Fibroblast of lung (primary cell): Measurements from ENCODE around the gene MEGF9. TPM values are rescaled to one million over a fixed set of nuclear protein-coding genes. Genes with fewer than 3 reads are reported as not detected.

Experiments used
- DNase-seq, 2 donors: peaks; one replicate each; pipeline versions ENCODE4 v3.0.0 to v3.0.0-alpha.2; 2010; ENCODE audit warnings: low read depth in 2 of 2
- H2AFZ ChIP-seq: 2 replicates; pipeline ENCODE4 v1.5.1; 2012; ENCODE audit warnings: low read length, control low read depth, inconsistent platforms
- H3K27ac ChIP-seq: 2 replicates; pipeline ENCODE4 v1.5.1; 2011; ENCODE audit warnings: low read length, control low read depth; ENCODE audit not compliant: insufficient read depth
- H3K27me3 ChIP-seq: 2 replicates; pipeline ENCODE4 v1.5.1; 2011; ENCODE audit warnings: mild to moderate bottlenecking, low read length; ENCODE audit not compliant: control insufficient read depth, insufficient read depth
- H3K36me3 ChIP-seq: 2 replicates; pipeline ENCODE4 v1.5.1; 2011; ENCODE audit warnings: low read length; ENCODE audit not compliant: control insufficient read depth, insufficient read depth
- H3K4me1 ChIP-seq: 2 replicates; pipeline ENCODE4 v1.5.1; 2011; ENCODE audit warnings: low read length; ENCODE audit not compliant: control insufficient read depth, insufficient read depth; ENCODE audit errors: extremely low read depth
- H3K4me2 ChIP-seq: 2 replicates; pipeline ENCODE4 v1.5.1; 2011; ENCODE audit warnings: low read length, control low read depth; ENCODE audit not compliant: insufficient read depth; ENCODE audit errors: extremely low read depth
- H3K4me3 ChIP-seq, 4 experiments: fragments of 200-600 bp in 1 of 4; sonication (generic) in 1 of 4; replicated peaks in 1 of 4; 2 replicates each; pipeline ENCODE4 v1.5.1; 2011 to 2016; ENCODE audit warnings: low read length in 4 of 4, low read depth in 3 of 4, mild to moderate bottlenecking in 3 of 4, control low read depth in 2 of 4, inconsistent platforms in 1 of 4, mixed read lengths in 1 of 4; ENCODE audit not compliant: insufficient read depth in 1 of 4; ENCODE audit errors: control extremely low read depth in 1 of 4
- H3K79me2 ChIP-seq: 2 replicates; pipeline ENCODE4 v1.5.1; 2012; ENCODE audit warnings: mild to moderate bottlenecking, low read length, inconsistent platforms; ENCODE audit not compliant: control insufficient read depth, insufficient read depth
- H3K9ac ChIP-seq: 2 replicates; pipeline ENCODE4 v1.5.1; 2011; ENCODE audit warnings: mild to moderate bottlenecking, low read length, control low read depth; ENCODE audit not compliant: insufficient read depth
- H3K9me3 ChIP-seq: 2 replicates; pipeline ENCODE4 v1.5.1; 2012; ENCODE audit warnings: low read depth, low read length; ENCODE audit not compliant: control insufficient read depth, insufficient read depth
- H4K20me1 ChIP-seq: 2 replicates; pipeline ENCODE4 v1.5.1; 2011; ENCODE audit warnings: low read length; ENCODE audit not compliant: control insufficient read depth, insufficient read depth; ENCODE audit errors: extremely low read depth
- EZH2 ChIP-seq: IDR thresholded peaks from 2 replicates; pipeline ENCODE4 v1.5.1; 2012; ENCODE audit warnings: low read length, control low read depth, mild to moderate bottlenecking; ENCODE audit errors: missing control alignments
- polyA plus RNA-seq, 2 donors: library from polyadenylated mRNA; depleted of rRNA in 1 of 2; stranded (reverse) in 1 of 2; unstranded in 1 of 2; fragments of >200 nt; gene quantifications; 2 replicates each; pipeline ENCODE4 v1.2.1, GENCODE V29; 2011 to 2012; ENCODE audit warnings: missing spikeins in 1 of 2
- total RNA-seq: library from RNA; depleted of rRNA; stranded (reverse); fragments of >200 nt; gene quantifications from 2 replicates; pipeline ENCODE4 v1.2.1, GENCODE V29; 2014
- TF ChIP-seq, protein P1 (sequence below), 2 donors: IDR thresholded peaks in 1 of 2; conservative IDR thresholded peaks in 1 of 2; 1 replicate in 1 of 2; 2 replicates in 1 of 2; pipeline ENCODE4 v1.5.1; 2011 to 2012; ENCODE audit warnings: low read length in 2 of 2, control low read depth in 1 of 2, inconsistent platforms in 1 of 2, low read depth in 1 of 2, mild to moderate bottlenecking in 1 of 2

MEGF9 gene
- total and polyA plus RNA-seq, 2 donors (not counting 1 experiment from before 2014, with no cell fraction given) = 15.8 to 24.9 TPM

DNA sequence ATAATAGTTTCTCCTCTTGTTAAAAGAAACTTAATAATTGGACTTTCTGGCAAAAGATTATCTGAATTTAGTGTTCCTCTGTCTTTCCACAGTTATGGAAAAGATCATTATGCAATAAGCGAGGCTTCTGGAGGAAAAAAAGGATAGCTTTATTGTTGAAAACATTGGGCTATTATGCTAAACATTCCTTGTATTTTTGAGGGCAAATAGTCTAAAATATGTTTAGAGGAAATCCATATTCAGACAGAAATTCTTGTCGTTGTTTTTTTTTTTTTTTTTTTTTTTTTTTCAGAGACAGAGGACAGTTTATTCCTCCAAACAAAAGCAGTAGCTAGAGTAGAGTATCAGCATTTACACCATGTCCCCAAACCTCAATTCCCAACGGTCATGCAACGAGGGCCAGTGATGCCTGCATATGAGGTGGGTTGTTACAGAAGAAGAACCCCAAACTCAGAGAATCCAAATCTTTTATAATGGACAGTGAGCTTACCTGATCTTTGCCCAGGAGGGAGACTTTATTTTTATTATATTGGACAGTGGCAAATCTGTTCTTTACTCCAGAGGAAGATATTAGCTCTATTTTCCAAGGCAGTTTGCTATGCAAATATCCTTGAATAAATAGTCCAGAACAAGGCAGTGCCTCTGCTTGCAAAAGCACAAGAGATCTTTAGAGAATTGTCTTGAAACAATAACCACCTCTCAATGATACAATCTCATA is 85.9 kb downstream of the MEGF9 start:
- Histone ChIP-seq H3K9me3 (no peaks in the 10 kb centered on the region), H3K36me3 (no peaks in the 10 kb centered on the region), H3K9ac (no peak overlapping the region), H2AFZ (no peak overlapping the region), H3K27ac (no peak overlapping the region), H4K20me1 (no peaks in the 10 kb centered on the region), H3K27me3 (no peaks in the 10 kb centered on the region), H3K4me2 (no peak overlapping the region), H3K4me1 (no peaks in the 10 kb centered on the region), H3K79me2 (no peaks in the 10 kb centered on the region), H3K4me3 (no peak overlapping the region)
- TF ChIP-seq, protein P1, sequence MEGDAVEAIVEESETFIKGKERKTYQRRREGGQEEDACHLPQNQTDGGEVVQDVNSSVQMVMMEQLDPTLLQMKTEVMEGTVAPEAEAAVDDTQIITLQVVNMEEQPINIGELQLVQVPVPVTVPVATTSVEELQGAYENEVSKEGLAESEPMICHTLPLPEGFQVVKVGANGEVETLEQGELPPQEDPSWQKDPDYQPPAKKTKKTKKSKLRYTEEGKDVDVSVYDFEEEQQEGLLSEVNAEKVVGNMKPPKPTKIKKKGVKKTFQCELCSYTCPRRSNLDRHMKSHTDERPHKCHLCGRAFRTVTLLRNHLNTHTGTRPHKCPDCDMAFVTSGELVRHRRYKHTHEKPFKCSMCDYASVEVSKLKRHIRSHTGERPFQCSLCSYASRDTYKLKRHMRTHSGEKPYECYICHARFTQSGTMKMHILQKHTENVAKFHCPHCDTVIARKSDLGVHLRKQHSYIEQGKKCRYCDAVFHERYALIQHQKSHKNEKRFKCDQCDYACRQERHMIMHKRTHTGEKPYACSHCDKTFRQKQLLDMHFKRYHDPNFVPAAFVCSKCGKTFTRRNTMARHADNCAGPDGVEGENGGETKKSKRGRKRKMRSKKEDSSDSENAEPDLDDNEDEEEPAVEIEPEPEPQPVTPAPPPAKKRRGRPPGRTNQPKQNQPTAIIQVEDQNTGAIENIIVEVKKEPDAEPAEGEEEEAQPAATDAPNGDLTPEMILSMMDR (conservative IDR thresholded peaks at IDR 0.05 in 1 of 2, IDR thresholded peaks at IDR 0.05 in 1 of 2; ENCODE audit: low read depth in 1 of 2, low read length in 2 of 2) = no peak
- no peak for TF ChIP-seq EZH2
- no peak for DNase-seq

DNA sequence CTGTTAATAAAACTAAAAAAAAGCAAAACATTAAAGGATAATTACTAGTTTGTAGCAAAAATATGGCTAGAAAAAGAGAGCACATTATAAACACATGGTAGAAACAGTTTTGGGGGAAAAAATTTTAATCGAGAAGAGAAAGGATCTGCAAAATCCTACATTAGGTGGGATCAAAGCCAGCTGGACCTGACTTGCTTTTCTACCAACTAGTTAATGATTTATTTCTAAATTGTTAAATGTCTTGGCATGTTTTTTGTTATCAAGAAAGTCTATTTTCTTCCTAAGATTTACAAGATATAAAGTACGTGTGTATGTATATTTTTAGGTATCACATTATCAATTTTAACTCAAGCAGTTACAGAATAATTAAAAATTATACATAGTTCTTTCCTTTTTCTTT is 87.2 kb downstream of the MEGF9 start:
- TF ChIP-seq, protein P1 (conservative IDR thresholded peaks at IDR 0.05 in 1 of 2, IDR thresholded peaks at IDR 0.05 in 1 of 2; ENCODE audit: low read depth in 1 of 2, low read length in 2 of 2) = no peak
- Histone ChIP-seq H3K79me2 (no peaks in the 10 kb centered on the region), H3K9ac (no peak overlapping the region), H3K27me3 (no peaks in the 10 kb centered on the region), H3K4me2 (no peak overlapping the region), H3K36me3 (no peaks in the 10 kb centered on the region), H3K4me1 (no peaks in the 10 kb centered on the region), H2AFZ (no peak overlapping the region), H3K4me3 (no peak overlapping the region), H4K20me1 (no peaks in the 10 kb centered on the region), H3K9me3 (no peaks in the 10 kb centered on the region), H3K27ac (no peak overlapping the region)
- DNase-seq = no peak

DNA sequence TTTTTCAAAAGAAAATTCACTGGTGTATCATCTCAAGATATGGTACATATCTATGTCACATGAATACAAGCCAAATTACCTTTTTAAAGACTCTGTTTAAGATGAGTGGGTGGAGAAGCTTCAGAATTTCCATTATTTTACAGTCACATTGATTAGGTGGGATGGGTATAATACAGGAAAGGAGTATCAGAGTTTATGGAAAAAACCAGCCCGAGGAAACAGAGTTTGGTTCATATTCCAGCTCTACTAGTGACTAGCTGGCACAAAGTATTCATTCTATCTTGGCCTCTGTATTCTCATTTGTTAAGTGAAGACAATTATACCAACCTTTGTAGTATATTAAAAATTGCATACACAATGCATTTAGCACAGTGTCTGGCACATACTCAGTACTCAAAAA is 87.8 kb downstream of the MEGF9 start:
- Histone ChIP-seq H2AFZ (no peak overlapping the region), H3K79me2 (no peaks in the 10 kb centered on the region), H3K9ac (no peak overlapping the region), H3K4me3 (no peak overlapping the region), H3K9me3 (no peaks in the 10 kb centered on the region), H3K27ac (no peak overlapping the region), H3K4me2 (no peak overlapping the region), H4K20me1 (no peaks in the 10 kb centered on the region), H3K4me1 (no peaks in the 10 kb centered on the region), H3K27me3 (no peaks in the 10 kb centered on the region), H3K36me3 (no peaks in the 10 kb centered on the region)
- TF ChIP-seq, protein P1 (conservative IDR thresholded peaks at IDR 0.05 in 1 of 2, IDR thresholded peaks at IDR 0.05 in 1 of 2; ENCODE audit: low read depth in 1 of 2, low read length in 2 of 2) = no peak
- TF ChIP-seq EZH2 = no peak
- no peak for DNase-seq
